H1 (cell line): ENCODE measurements around the gene MXRA7. TPM values are rescaled to one million over a fixed set of nuclear protein-coding genes. Genes with fewer than 3 reads are reported as not detected.
A peak's percentile ranks its signal among the peaks of the same experiment; 100 is the strongest.

Source experiments
- ASH2L ChIP-seq: fragments of 200-600, 300-600 bp; sonication (generic); IDR thresholded peaks from one replicate; pipeline ENCODE4 v1.7.1; 2017; ENCODE audit warnings: low read length
- BRCA1 ChIP-seq: IDR thresholded peaks from 2 replicates; pipeline ENCODE4 v1.6.1; 2012; ENCODE audit warnings: low read depth, low read length, improper control_type of control experiment
- CBX5 ChIP-seq: fragments of 300-800, 300-1000 bp; sonication (generic); IDR thresholded peaks from 2 replicates; pipeline ENCODE4 v1.7.1; 2016; ENCODE audit warnings: antibody characterized with exemption, low read length, low read depth
- CBX8 ChIP-seq: fragments of 300-800, 300-1000 bp; sonication (generic); IDR thresholded peaks from 2 replicates; pipeline ENCODE4 v1.7.1; 2016; ENCODE audit warnings: low read depth, low read length, borderline replicate concordance
- FOSL1 ChIP-seq: IDR thresholded peaks from 2 replicates; pipeline ENCODE4 v1.6.1; 2011; ENCODE audit warnings: mild to moderate bottlenecking, low read depth, low read length, moderate library complexity; ENCODE audit not compliant: insufficient read depth
- HDAC6 ChIP-seq: IDR thresholded peaks from one replicate; pipeline ENCODE4 v1.7.1; 2012; ENCODE audit warnings: low read depth, mild to moderate bottlenecking, inconsistent platforms, low read length, moderate library complexity
- KDM1A ChIP-seq: fragments of 200-600, 300-600 bp; sonication (generic); IDR thresholded peaks from 2 replicates; pipeline ENCODE4 v1.7.1; 2016; ENCODE audit warnings: mild to moderate bottlenecking, low read length, borderline replicate concordance
- KDM4A ChIP-seq: IDR thresholded peaks from one replicate; pipeline ENCODE4 v1.7.1; 2012; ENCODE audit warnings: low read depth, mild to moderate bottlenecking, moderate library complexity, low read length, inconsistent platforms; ENCODE audit not compliant: severe bottlenecking
- KDM5A ChIP-seq: fragments of 200-600 bp; IDR thresholded peaks from 2 replicates; pipeline ENCODE4 v1.7.1; 2012; ENCODE audit warnings: mild to moderate bottlenecking, low read length, inconsistent platforms, mixed read lengths
- MAFK ChIP-seq: IDR thresholded peaks from 2 replicates; pipeline ENCODE4 v1.6.1; 2012; ENCODE audit warnings: low read depth, mild to moderate bottlenecking, improper control_type of control experiment, low read length
- RAD21 ChIP-seq, 2 experiments: IDR thresholded peaks in 1 of 2; conservative IDR thresholded peaks in 1 of 2; 2 replicates each; pipeline ENCODE4 v1.6.1; 2011; ENCODE audit warnings: low read depth in 2 of 2, low read length in 2 of 2, improper control_type of control experiment in 1 of 2, inconsistent platforms in 1 of 2, mild to moderate bottlenecking in 1 of 2, moderate library complexity in 1 of 2
- SAP30 ChIP-seq: fragments of 300-600 bp; sonication (generic); IDR thresholded peaks from 2 replicates; pipeline ENCODE4 v1.7.1; 2012; ENCODE audit warnings: low read length, moderate library complexity, mild to moderate bottlenecking, inconsistent platforms; ENCODE audit not compliant: insufficient read depth, insufficient replicate concordance
- SP2 ChIP-seq: IDR thresholded peaks from 2 replicates; pipeline ENCODE4 v1.6.1; 2012; ENCODE audit warnings: mild to moderate bottlenecking, low read length, inconsistent platforms
- SUZ12 ChIP-seq: fragments of 200-600 bp; sonication (generic); IDR thresholded peaks from 2 replicates; pipeline ENCODE4 v1.6.1; 2012; ENCODE audit warnings: mild to moderate bottlenecking, inconsistent platforms, low read length, moderate library complexity, mixed read lengths
- TAF7 ChIP-seq: optimal IDR thresholded peaks from 2 replicates; pipeline ENCODE3; 2011; ENCODE audit warnings: low read depth, mild to moderate bottlenecking, inconsistent platforms, low read length, moderate library complexity, borderline replicate concordance
- TEAD4 ChIP-seq: IDR thresholded peaks from 2 replicates; pipeline ENCODE4 v1.6.1; 2012; ENCODE audit warnings: low read depth, low read length, inconsistent platforms, mixed read lengths
- YY1 ChIP-seq: IDR thresholded peaks from 2 replicates; pipeline ENCODE4 v1.6.1; 2011; ENCODE audit warnings: low read depth, mild to moderate bottlenecking, low read length
- polyA plus RNA-seq, 7 experiments: library from polyadenylated mRNA; depleted of rRNA in 3 of 7; stranded (reverse) in 5 of 7; unstranded in 2 of 7; fragments of >200 nt in 5 of 7; fragments of 200-250 nt in 2 of 7; gene quantifications; 1 replicate in 5 of 7; 2 replicates in 1 of 7; 4 replicates in 1 of 7; pipeline versions ENCODE4 v1.2.1 to v1.2.3, GENCODE V29; 2011 to 2013; ENCODE audit warnings: missing spikeins in 2 of 7, mixed read lengths in 2 of 7
- total RNA-seq: library from RNA; stranded (reverse); fragmentation: NEBNext Ultra II Directional; extraction: Animal tissue kit (Norgen Biotek cat#: 25700); gene quantifications from 2 replicates; pipeline ENCODE4 v1.2.1, GENCODE V29; 2021
- TF ChIP-seq, protein P1 (sequence below): IDR thresholded peaks from 2 replicates; pipeline ENCODE4 v1.6.1; 2012; ENCODE audit warnings: inconsistent platforms
- TF ChIP-seq, protein P2 (sequence below), 3 experiments: IDR thresholded peaks; 1 replicate in 2 of 3; 2 replicates in 1 of 3; pipeline versions ENCODE4 v1.5.1 to v1.6.1; 2011; ENCODE audit warnings: low read length in 3 of 3, mild to moderate bottlenecking in 3 of 3, inconsistent platforms in 2 of 3, low read depth in 1 of 3, moderate library complexity in 1 of 3; ENCODE audit not compliant: insufficient read depth in 1 of 3; ENCODE audit errors: control extremely low read depth in 1 of 3

MXRA7 gene
- total and polyA plus RNA-seq, 2 of the 8 experiments (the other 6 are each of a cell fraction or from before 2014, with no cell fraction given) = 17.8 to 26.6 TPM

DNA sequence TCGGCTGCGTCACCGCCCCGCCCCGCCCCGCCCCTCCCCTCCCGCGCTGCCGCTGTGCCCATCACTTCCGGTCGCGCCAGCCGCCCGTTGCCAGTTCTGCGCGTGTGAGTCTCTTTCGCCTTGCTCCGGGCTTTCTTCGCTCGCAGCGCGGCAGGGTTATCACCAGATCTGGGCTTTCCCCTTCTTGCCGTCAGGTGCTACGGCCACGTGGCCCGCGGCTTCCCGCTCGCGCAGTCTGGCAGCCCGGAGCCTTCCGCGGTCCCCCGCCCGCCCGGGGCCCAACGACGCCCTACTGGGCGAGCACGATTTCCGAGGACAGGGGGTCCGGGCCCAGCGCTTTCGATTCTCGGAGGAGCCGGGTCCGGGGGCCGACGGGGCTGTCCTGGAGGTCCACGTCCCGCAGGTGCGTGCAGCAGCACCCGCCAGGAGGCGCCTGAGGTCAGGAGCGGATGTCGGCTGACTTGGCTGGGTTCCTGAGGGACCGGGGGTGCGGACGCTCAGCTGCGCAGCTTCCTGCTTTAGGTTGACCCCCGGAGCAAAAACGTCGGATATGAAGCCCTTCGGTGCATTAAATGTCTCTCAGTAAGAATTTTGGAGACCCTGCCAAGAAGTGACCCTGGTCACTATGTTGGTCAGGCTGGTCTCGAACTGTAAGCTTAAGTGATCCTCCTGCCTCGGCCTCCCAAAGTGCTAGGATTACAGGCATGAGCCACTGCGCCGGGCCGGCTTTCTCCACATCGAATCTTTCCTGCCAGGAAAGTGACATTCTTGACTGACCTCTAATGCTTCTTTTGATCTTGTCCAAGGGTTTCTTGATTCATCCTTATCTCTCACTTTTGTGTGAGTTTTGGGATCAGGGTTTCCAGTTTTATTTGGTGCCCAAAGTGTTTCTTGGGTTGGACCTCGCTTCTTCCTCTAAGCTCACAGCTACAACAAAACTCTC lies 16.3 kb upstream of the MXRA7 start, which contains the start of gene METTL23 (continued):
- TF ChIP-seq RAD21 (IDR thresholded peaks at IDR 0.05 in 1 of 2, conservative IDR thresholded peaks at IDR 0.05 in 1 of 2; ENCODE audit: low read depth in 2 of 2, low read length in 2 of 2) (peak; percentile 17 to 48; a peak in 2 of 4 replicates), CBX8 (no peak), KDM5A (peak; percentile 75; the same call in 1 of the 2 replicates), TEAD4 (no peak), MAFK (no peak), CBX5 (no peak), HDAC6 (no peak), BRCA1 (no peak), KDM1A (0 out of 2 replicates have a peak, but pooled peaks have one; percentile 14), FOSL1 (no peak), SAP30 (peak; percentile 48), ASH2L (peak; percentile 35), YY1 (no peak), KDM4A (peak; percentile 7), SP2 (no peak), TAF7 (peak; percentile 79), SUZ12 (no peak)
- TF ChIP-seq, protein P1, sequence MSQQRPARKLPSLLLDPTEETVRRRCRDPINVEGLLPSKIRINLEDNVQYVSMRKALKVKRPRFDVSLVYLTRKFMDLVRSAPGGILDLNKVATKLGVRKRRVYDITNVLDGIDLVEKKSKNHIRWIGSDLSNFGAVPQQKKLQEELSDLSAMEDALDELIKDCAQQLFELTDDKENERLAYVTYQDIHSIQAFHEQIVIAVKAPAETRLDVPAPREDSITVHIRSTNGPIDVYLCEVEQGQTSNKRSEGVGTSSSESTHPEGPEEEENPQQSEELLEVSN = peak; percentile 82
- TF ChIP-seq, protein P2, sequence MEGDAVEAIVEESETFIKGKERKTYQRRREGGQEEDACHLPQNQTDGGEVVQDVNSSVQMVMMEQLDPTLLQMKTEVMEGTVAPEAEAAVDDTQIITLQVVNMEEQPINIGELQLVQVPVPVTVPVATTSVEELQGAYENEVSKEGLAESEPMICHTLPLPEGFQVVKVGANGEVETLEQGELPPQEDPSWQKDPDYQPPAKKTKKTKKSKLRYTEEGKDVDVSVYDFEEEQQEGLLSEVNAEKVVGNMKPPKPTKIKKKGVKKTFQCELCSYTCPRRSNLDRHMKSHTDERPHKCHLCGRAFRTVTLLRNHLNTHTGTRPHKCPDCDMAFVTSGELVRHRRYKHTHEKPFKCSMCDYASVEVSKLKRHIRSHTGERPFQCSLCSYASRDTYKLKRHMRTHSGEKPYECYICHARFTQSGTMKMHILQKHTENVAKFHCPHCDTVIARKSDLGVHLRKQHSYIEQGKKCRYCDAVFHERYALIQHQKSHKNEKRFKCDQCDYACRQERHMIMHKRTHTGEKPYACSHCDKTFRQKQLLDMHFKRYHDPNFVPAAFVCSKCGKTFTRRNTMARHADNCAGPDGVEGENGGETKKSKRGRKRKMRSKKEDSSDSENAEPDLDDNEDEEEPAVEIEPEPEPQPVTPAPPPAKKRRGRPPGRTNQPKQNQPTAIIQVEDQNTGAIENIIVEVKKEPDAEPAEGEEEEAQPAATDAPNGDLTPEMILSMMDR (IDR thresholded peaks at IDR 0.05; ENCODE audit: control extremely low read depth in 1 of 3, insufficient read depth in 1 of 3, low read depth in 1 of 3, low read length in 3 of 3) = peak; percentile 58 to 68 (median 67)
